Measurements from ENCODE around the gene CYP2J2.
"Not testable (repeated sequence)": the region's sequence is repeated elsewhere in the genome, so short reads cannot be mapped to it uniquely, and the experiment has no call there.

The CYP2J2 gene

DNA sequence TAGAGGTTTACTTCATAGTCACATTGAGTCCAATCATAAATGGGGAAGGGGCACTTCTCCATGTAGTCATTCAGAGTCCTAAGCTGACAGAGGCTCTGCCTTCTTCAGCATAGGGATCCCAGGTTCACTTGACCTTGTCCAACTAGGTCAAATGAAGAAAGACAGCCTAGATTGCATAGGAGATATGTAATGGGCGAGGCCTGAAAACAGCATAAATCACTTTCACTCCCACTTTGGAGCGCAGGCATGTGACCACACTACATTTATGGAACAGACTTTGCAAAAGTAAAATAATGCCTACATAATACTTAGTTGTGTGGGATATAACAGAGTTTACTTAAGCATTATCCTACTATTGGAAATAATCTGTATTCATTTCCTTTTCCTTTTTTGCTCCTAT is 60.1 kb downstream of the CYP2J2 start:
- DNase-seq (ENCODE audit: low read depth, low spot score), result no peak

DNA sequence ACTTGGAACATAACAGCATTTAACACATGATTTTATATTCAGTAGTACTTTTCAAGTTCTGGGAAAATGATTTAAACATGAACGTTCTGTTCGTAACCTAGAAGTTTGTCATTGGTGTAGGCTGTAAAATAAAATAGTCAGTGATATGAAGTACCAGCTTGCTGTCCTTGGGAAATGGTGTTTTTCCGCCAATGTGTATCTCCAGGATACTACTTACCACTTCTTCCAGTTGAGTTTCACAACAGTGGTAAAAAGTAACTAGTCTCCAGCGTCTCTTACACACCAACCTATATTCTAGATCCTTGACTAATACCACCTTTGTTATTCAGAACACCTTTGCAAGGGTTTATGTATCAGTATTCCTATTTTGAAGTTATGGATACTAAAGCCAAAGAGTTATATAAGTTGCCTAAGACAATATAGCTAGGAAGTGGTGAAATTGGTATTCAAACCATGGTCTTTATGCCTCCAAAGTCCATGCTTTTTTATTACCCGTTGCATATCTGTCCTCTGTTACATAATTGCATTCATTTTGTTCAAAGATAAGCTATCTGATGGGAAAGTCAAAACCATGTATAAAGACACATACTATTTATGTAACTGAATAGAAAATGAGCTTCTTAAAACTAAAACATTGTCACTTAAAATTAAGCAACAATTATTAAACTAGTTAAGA is 68.8 kb downstream of the CYP2J2 start:
- no peak for DNase-seq (ENCODE audit: low read depth, low spot score)

DNA sequence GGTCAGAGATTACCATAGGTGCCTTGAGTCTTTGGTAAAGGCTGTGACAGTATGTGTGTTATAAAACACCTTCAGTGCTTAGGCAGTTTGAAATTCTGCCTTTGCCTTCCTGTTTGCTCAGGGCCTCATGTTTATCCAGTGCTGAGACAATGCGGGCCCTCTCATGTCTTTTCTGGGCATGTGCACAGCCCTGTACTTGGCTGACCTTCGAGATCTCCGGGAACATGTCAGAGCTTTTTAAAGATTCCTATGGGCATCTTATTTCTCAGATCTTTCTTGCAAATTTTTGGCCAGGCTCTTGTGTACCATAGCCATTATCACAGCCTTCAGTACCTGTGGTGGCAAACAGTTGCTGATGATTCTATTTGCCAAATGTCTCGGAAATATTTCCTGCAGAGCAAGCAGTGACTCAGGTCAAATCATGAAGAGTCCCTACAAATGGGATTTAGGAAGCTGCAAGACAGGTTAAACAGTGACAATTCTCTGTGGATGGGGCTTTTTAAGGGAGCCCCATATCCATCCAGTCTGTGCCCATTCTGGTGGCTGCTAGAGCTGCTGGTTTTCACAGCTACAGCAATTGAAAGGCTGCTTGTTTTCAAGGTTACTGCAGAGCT is 69.7 kb downstream of the CYP2J2 start:
- DNase-seq (ENCODE audit: low read depth, low spot score), result no peak

DNA sequence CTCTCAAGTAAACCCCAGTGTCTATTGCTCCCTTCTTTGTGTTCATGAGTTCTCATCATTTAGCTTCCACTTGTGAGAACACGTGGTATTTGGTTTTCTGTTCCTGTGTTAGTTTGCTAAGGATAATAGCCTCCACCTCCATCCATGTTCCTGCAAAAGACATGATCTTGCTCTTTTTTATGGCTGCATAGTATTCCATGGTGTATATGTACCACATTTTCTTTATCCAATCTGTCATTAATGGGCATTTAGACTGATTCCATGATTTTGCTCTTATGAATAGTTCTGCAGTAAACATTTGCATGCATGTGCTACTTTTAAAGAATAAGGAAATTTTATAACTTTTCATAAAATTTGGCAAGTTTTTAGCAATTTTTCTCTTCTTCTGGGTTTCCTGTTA is 71.3 kb downstream of the CYP2J2 start:
- not testable (repeated sequence) for DNase-seq (ENCODE audit: low read depth, low spot score)

DNA sequence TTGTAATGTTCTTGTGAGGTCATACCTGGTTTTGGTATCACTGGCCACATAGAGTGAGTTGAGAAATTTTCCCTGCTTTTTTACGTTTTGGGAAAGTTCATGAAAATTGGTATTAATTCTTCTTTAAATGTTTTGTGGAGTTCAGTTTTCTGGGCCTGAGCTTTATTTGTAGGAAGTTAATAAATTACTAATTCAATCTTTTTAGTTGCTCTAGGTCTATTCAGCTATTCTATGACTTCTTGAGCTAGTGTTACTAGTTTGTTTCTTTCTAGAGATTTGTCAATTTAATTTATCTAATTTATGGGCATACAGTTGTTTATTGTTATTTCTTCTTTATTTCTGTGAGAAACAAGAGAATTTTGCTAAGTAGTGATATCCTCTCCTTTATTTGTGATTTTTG is 74.5 kb downstream of the CYP2J2 start:
- no peak for DNase-seq (ENCODE audit: low read depth, low spot score)

DNA sequence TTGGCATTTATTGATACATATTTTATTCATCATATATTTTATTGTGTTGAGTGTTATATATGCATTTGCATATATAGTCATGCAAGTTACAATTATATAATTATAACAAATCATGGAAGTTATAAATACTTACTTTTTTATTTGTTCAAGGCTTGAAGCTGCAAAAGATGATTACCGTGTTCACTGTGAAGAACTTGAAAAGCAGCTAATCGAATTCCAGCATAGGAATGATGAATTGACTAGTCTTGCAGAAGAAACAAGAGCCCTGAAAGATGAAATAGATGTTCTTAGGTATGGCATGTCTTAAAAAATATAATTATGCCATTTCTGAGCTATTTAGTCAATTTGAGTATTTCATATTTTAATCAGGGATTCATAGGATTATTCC is 79.7 kb downstream of the CYP2J2 start:
- DNase-seq (ENCODE audit: low read depth, low spot score), result no peak

DNA sequence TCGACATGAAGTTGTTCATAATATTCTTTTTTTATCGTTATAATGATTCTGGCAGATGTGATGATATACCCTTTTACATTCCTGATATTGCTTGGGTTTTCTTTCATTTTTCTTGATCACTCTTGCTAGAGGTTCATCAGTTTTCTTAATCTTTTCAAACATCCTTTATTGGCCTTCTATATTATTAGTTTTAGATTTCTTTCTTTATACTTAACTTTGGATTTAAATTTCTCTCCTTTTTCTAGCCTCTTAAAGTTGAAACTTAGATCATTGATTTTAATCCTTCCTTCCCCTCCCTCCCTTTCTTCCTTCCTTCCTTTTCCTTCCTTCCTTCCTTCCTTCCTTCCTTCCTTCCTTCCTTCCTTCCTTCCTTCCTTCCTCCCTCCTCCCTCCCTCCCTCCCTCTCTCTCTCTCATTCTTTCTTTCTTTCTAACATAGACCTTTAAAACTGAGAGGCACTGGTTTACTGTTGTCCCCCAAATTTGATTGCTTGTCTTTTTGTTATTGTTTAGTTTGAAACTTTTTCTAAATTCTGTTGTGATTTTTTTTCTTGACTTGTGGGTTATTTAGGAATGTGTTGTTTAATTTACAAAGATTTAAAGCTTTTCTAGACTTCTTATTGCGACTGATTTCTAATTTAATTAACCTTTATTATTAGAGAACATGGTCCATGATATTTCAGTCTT is 80.2 kb downstream of the CYP2J2 start:
- DNase-seq (ENCODE audit: low read depth, low spot score), result no peak

DNA sequence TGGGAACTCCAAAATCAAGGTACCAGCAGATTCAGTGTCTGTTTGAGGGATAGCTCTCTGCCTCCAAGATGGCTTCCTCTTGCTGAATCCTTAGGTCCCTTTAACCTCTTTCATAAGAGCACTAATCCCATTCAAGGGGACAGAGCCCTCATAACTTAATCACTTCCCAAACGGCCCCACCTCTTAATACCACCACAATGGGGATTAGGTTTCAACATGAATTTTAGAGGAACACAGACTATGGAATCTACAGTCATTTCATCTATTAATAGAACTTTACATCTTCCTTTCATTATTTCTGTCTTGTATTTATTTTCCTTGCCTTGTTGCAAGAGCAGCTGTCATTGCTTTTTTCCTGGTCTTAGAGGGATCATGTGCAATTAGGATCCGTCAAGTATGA is 81.5 kb downstream of the CYP2J2 start:
- DNase-seq (ENCODE audit: low read depth, low spot score), result no peak

Data from brain pericyte (primary cell).